A549 (cell line): ENCODE measurements around the gene NRG3. TPM values are rescaled to one million over a fixed set of nuclear protein-coding genes. Genes with fewer than 3 reads are reported as not detected.

Source experiments
- ATAC-seq, 2 experiments: fragments of 200-7000 bp in 1 of 2; fragments of >200 bp in 1 of 2; cut with Nextera tagmentation in 1 of 2; cut with Tn5 transposase in 1 of 2; 3 replicates each; pipeline versions ENCODE4 v1.8.0 to v1.9.1; 2018 to 2020; ENCODE audit warnings: mild to moderate bottlenecking in 1 of 2, moderate library complexity in 1 of 2
- CTCF ChIA-PET: fragments of 300-600 bp; sonication (Branson Sonifier 250); formaldehyde crosslinking; extraction: SDS; loops from one replicate; lab custom pipeline; 2021; ENCODE audit warnings: antibody characterized with exemption, inconsistent platforms; lab: Yijun Ruan, JAX
- POLR2A ChIA-PET: fragments of 350-600 bp; formaldehyde crosslinking; extraction: SDS; loops from one replicate; lab custom pipeline; 2021; ENCODE audit warnings: antibody characterized with exemption, inconsistent platforms; lab: Yijun Ruan, JAX
- DNase-seq, 2 experiments: peaks; one replicate each; pipeline versions ENCODE4 v3.0.0 to v3.0.0-alpha.2; 2011 to 2016; ENCODE audit warnings: low read depth in 1 of 2, low spot score in 1 of 2
- FAIRE-seq: peaks from 2 replicates; lab custom pipeline; 2011; peaks lifted over from hg19 to GRCh38; lab: Jason Lieb, UNC
- H3K27ac ChIP-seq, 2 experiments: fragments of >200 bp; sonication (Bioruptor Twin); formaldehyde crosslinking; 3 replicates each; pipeline ENCODE4 v1.5.1; 2016 to 2017
- H3K4me1 ChIP-seq: fragments of >200 bp; sonication (Bioruptor Twin); formaldehyde crosslinking; 3 replicates; pipeline ENCODE4 v1.6.1; 2016
- H3K4me2 ChIP-seq: fragments of >200 bp; sonication (Bioruptor Twin); formaldehyde crosslinking; 3 replicates; pipeline ENCODE4 v1.6.1; 2016
- H3K4me3 ChIP-seq: fragments of >200 bp; sonication (Bioruptor Twin); formaldehyde crosslinking; 3 replicates; pipeline ENCODE4 v1.5.1; 2016
- H3K9me3 ChIP-seq: fragments of >200 bp; sonication (Bioruptor Twin); formaldehyde crosslinking; 3 replicates; pipeline ENCODE4 v1.6.1; 2016
- ATOH8 ChIP-seq: fragments of 250-450 bp; sonication (Bioruptor Pico); IDR thresholded peaks from 2 replicates; pipeline ENCODE4 v1.5.0; 2020; ENCODE audit warnings: low read depth, mild to moderate bottlenecking, moderate library complexity
- CEBPB ChIP-seq, 2 experiments: fragments of >200 bp in 1 of 2; sonication (Bioruptor Twin) in 1 of 2; formaldehyde crosslinking in 1 of 2; IDR thresholded peaks; 2 replicates each; pipeline ENCODE4 v1.6.1; 2012 to 2016
- CHD2 ChIP-seq: fragments of 150-350 bp; IDR thresholded peaks from 2 replicates; pipeline ENCODE4 v1.6.1; 2014; ENCODE audit warnings: low read length; ENCODE audit not compliant: partially characterized antibody
- EHF ChIP-seq: fragments of 250-450 bp; sonication (Bioruptor Pico); IDR thresholded peaks from 2 replicates; pipeline ENCODE4 v1.5.0; 2020; ENCODE audit warnings: mild to moderate bottlenecking
- ESRRA ChIP-seq: fragments of 150-350 bp; IDR thresholded peaks from 2 replicates; pipeline ENCODE4 v1.6.1; 2014; ENCODE audit warnings: mild to moderate bottlenecking, low read length, borderline replicate concordance
- FOSB ChIP-seq: fragments of 250-450 bp; sonication (Bioruptor Pico); IDR thresholded peaks from 2 replicates; pipeline ENCODE4 v1.5.0; 2020; ENCODE audit warnings: mild to moderate bottlenecking, moderate library complexity
- FOXS1 ChIP-seq: fragments of 250-450 bp; sonication (Bioruptor Pico); IDR thresholded peaks from 2 replicates; pipeline ENCODE4 v1.5.0; 2020; ENCODE audit warnings: mild to moderate bottlenecking, moderate library complexity
- GATA3 ChIP-seq: IDR thresholded peaks from 2 replicates; pipeline ENCODE4 v1.6.1; 2012; ENCODE audit warnings: borderline replicate concordance
- HDAC2 ChIP-seq: fragments of 200-600 bp; sonication (generic); IDR thresholded peaks from 2 replicates; pipeline ENCODE4 v1.6.1; 2016
- HMGXB4 ChIP-seq: fragments of 250-450 bp; sonication (Bioruptor Pico); IDR thresholded peaks from 2 replicates; pipeline ENCODE4 v1.5.0; 2021; ENCODE audit warnings: mild to moderate bottlenecking, moderate library complexity, borderline replicate concordance
- JUNB ChIP-seq: fragments of >200 bp; sonication (Bioruptor Twin); formaldehyde crosslinking; IDR thresholded peaks from 2 replicates; pipeline ENCODE4 v1.6.1; 2016
- KDM1A ChIP-seq: fragments of 200-600 bp; sonication (generic); IDR thresholded peaks from 2 replicates; pipeline ENCODE4 v1.6.1; 2016; ENCODE audit warnings: low read depth, mild to moderate bottlenecking
- KDM5A ChIP-seq: fragments of 200-600 bp; sonication (generic); IDR thresholded peaks from 2 replicates; pipeline ENCODE4 v1.6.1; 2016; ENCODE audit warnings: antibody characterized with exemption, mild to moderate bottlenecking
- MAZ ChIP-seq: fragments of 150-350 bp; IDR thresholded peaks from 2 replicates; pipeline ENCODE4 v1.6.1; 2014; ENCODE audit warnings: antibody characterized with exemption, low read depth, low read length, borderline replicate concordance
- NFE2L2 ChIP-seq: fragments of 150-350 bp; conservative IDR thresholded peaks from 2 replicates; pipeline ENCODE4 v1.6.1; 2014; ENCODE audit warnings: low read length
- NR3C1 ChIP-seq: fragments of >200 bp; sonication (Bioruptor Twin); formaldehyde crosslinking; IDR thresholded peaks from 3 replicates; pipeline ENCODE4 v1.6.1; 2017
- POLR2A ChIP-seq: IDR thresholded peaks from 2 replicates; pipeline ENCODE4 v1.6.1; 2012; ENCODE audit warnings: mild to moderate bottlenecking, low read length
- RAD21 ChIP-seq, 2 experiments: fragments of >200 bp in 1 of 2; sonication (Bioruptor Twin) in 1 of 2; formaldehyde crosslinking in 1 of 2; IDR thresholded peaks in 1 of 2; conservative IDR thresholded peaks in 1 of 2; 2 replicates in 1 of 2; 3 replicates in 1 of 2; pipeline ENCODE4 v1.6.1; 2012 to 2018; ENCODE audit warnings: inconsistent platforms in 1 of 2
- RARB ChIP-seq: fragments of 250-450 bp; sonication (Bioruptor Pico); IDR thresholded peaks from 2 replicates; pipeline ENCODE4 v1.8.0; 2021; ENCODE audit warnings: mild to moderate bottlenecking, moderate library complexity
- SMC3 ChIP-seq: fragments of >200 bp; sonication (Bioruptor Twin); formaldehyde crosslinking; IDR thresholded peaks from 3 replicates; pipeline ENCODE4 v1.6.1; 2018; ENCODE audit warnings: inconsistent platforms
- ZC3H11A ChIP-seq: fragments of 450-650 bp; IDR thresholded peaks from 2 replicates; pipeline ENCODE4 v1.6.1; 2014; ENCODE audit warnings: antibody characterized with exemption, mild to moderate bottlenecking
- ZFP36 ChIP-seq: fragments of 450-650 bp; IDR thresholded peaks from 2 replicates; pipeline ENCODE4 v1.6.1; 2014; ENCODE audit warnings: borderline replicate concordance; ENCODE audit not compliant: partially characterized antibody
- ZNF302 ChIP-seq: fragments of 250-450 bp; sonication (Bioruptor Pico); IDR thresholded peaks from 2 replicates; pipeline ENCODE4 v1.9.0; 2021; ENCODE audit warnings: inconsistent platforms, mild to moderate bottlenecking, moderate library complexity
- ZSCAN20 ChIP-seq: fragments of 250-450 bp; sonication (Bioruptor Pico); IDR thresholded peaks from 2 replicates; pipeline ENCODE4 v1.8.0; 2022; ENCODE audit warnings: mild to moderate bottlenecking, moderate library complexity
- WGBS: methylation state at CpG from one replicate; pipeline ENCODE4 v1.1.6; 2017; ENCODE audit errors: missing lambda C conversion rate; 5-methylcytosine and 5-hydroxymethylcytosine counted together
- polyA plus RNA-seq, 4 experiments: library from polyadenylated mRNA; depleted of rRNA in 3 of 4; stranded (reverse); fragments of >200 nt; fragmentation: RNase III in 1 of 4; extraction: RNeasy Plus Mini Kit Qiagen cat#74134 plus additional on column Dnase treatment in 1 of 4; gene quantifications; 2 replicates in 3 of 4; 3 replicates in 1 of 4; pipeline ENCODE4 v1.2.3, GENCODE V29; 2011 to 2017
- TF ChIP-seq, protein P1 (sequence below): fragments of 200-600 bp; sonication (generic); IDR thresholded peaks from 2 replicates; pipeline ENCODE4 v1.6.1; 2016; ENCODE audit warnings: antibody characterized with exemption, mild to moderate bottlenecking, moderate library complexity
- TF ChIP-seq, protein P2 (sequence below): fragments of 450-650 bp; IDR thresholded peaks from 2 replicates; pipeline ENCODE4 v1.6.1; 2014; ENCODE audit warnings: antibody characterized with exemption
- TF ChIP-seq, protein P3 (sequence below): IDR thresholded peaks from 2 replicates; pipeline ENCODE4 v1.6.1; 2012
- TF ChIP-seq, protein P4 (sequence below): IDR thresholded peaks from 2 replicates; pipeline ENCODE4 v1.6.1; 2012; ENCODE audit warnings: low read depth, borderline replicate concordance

The NRG3 gene
- polyA plus RNA-seq, 2 of the 4 experiments (the other 2 are of a cell fraction), result not detected

DNA sequence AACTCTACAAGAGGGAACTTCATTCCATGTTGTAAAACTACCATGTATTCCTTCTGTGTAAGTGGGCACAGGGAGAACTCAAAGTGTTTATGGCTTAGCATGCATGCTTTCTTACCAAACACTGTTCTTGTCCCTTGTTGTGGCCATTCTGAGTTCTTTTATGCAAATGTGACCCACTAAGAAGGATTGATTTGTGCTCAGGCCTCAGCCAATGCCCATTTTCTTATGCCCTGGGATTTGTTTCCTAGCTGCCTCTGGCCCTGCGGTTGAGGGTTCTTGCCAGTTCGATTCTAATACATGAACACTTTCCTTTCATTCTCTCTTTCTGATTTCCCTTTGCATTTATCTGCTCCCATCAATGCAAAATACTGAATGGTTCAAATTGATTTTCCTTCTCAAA, 316.7 kb downstream of the NRG3 start:
- CTCF ChIA-PET, result interaction anchor here (1.4 kb wide), 1 partner anchor 11 kb away, joined by 3 read pairs; no protein-coding TSS in a partner anchor
- Histone ChIP-seq H3K27ac (no peak overlapping the region), H3K4me3 (no peak overlapping the region), H3K9me3 (no peaks in the 10 kb centered on the region), H3K4me1 (no peaks in the 10 kb centered on the region)
- DNase-seq (no peak), FAIRE-seq (no peak)
- WGBS, result 5% methylated on average over 2 of the region's 2 CpGs
- TF ChIP-seq ZC3H11A, result no peak
- no peak for TF ChIP-seq JUNB
- TF ChIP-seq, protein P1, sequence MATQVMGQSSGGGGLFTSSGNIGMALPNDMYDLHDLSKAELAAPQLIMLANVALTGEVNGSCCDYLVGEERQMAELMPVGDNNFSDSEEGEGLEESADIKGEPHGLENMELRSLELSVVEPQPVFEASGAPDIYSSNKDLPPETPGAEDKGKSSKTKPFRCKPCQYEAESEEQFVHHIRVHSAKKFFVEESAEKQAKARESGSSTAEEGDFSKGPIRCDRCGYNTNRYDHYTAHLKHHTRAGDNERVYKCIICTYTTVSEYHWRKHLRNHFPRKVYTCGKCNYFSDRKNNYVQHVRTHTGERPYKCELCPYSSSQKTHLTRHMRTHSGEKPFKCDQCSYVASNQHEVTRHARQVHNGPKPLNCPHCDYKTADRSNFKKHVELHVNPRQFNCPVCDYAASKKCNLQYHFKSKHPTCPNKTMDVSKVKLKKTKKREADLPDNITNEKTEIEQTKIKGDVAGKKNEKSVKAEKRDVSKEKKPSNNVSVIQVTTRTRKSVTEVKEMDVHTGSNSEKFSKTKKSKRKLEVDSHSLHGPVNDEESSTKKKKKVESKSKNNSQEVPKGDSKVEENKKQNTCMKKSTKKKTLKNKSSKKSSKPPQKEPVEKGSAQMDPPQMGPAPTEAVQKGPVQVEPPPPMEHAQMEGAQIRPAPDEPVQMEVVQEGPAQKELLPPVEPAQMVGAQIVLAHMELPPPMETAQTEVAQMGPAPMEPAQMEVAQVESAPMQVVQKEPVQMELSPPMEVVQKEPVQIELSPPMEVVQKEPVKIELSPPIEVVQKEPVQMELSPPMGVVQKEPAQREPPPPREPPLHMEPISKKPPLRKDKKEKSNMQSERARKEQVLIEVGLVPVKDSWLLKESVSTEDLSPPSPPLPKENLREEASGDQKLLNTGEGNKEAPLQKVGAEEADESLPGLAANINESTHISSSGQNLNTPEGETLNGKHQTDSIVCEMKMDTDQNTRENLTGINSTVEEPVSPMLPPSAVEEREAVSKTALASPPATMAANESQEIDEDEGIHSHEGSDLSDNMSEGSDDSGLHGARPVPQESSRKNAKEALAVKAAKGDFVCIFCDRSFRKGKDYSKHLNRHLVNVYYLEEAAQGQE, result no peak
- no peak for TF ChIP-seq RAD21 (conservative IDR thresholded peaks at IDR 0.05 in 1 of 2, IDR thresholded peaks at IDR 0.05 in 1 of 2)
- TF ChIP-seq FOSB (CRISPR knock-in tag), result no peak
- TF ChIP-seq NR3C1, result no peak
- TF ChIP-seq NFE2L2, result no peak
- no peak for TF ChIP-seq ESRRA
- TF ChIP-seq EHF (CRISPR knock-in tag), result no peak
- no peak for TF ChIP-seq POLR2A
- TF ChIP-seq, protein P2, sequence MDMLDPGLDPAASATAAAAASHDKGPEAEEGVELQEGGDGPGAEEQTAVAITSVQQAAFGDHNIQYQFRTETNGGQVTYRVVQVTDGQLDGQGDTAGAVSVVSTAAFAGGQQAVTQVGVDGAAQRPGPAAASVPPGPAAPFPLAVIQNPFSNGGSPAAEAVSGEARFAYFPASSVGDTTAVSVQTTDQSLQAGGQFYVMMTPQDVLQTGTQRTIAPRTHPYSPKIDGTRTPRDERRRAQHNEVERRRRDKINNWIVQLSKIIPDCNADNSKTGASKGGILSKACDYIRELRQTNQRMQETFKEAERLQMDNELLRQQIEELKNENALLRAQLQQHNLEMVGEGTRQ, result no peak
- TF ChIP-seq CEBPB (IDR thresholded peaks at IDR 0.05), result no peak
- no peak for TF ChIP-seq MAZ
- no peak for TF ChIP-seq RARB (CRISPR knock-in tag)
- no peak for TF ChIP-seq ZNF302 (CRISPR knock-in tag)
- TF ChIP-seq ATOH8 (CRISPR knock-in tag), result no peak
- no peak for TF ChIP-seq ZSCAN20 (CRISPR knock-in tag)
- TF ChIP-seq FOXS1 (CRISPR knock-in tag), result no peak
- TF ChIP-seq, all 56 proteins: peak for 0
- H3K4me2 ChIP-seq, result no peak overlapping the region
- no peak for ATAC-seq
- POLR2A ChIA-PET, result no interaction called here

GRCh38 chr10:82192665-82193064, 317.7 kb downstream of the NRG3 start:
- Histone ChIP-seq H3K4me3 (no peak overlapping the region), H3K27ac (no peak overlapping the region), H3K9me3 (no peaks in the 10 kb centered on the region), H3K4me2 (no peak overlapping the region), H3K4me1 (no peaks in the 10 kb centered on the region)
- TF ChIP-seq SMC3 (no peak), CHD2 (no peak), KDM5A (no peak), HDAC2 (no peak), ZFP36 (no peak), HMGXB4 (CRISPR knock-in tag) (no peak), KDM1A (no peak), GATA3 (no peak)
- TF ChIP-seq, protein P3, sequence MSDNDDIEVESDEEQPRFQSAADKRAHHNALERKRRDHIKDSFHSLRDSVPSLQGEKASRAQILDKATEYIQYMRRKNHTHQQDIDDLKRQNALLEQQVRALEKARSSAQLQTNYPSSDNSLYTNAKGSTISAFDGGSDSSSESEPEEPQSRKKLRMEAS, result no peak
- TF ChIP-seq, protein P4, sequence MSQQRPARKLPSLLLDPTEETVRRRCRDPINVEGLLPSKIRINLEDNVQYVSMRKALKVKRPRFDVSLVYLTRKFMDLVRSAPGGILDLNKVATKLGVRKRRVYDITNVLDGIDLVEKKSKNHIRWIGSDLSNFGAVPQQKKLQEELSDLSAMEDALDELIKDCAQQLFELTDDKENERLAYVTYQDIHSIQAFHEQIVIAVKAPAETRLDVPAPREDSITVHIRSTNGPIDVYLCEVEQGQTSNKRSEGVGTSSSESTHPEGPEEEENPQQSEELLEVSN, result no peak
- CTCF ChIA-PET, result interaction anchor here (1.4 kb wide), 1 partner anchor 10 kb away, joined by 3 read pairs; no protein-coding TSS in a partner anchor
- FAIRE-seq, result no peak
- DNase-seq, result no peak
- WGBS, result 0% methylated on average over 2 of the region's 2 CpGs
- POLR2A ChIA-PET, result no interaction called here
- ATAC-seq, result no peak
